ENCODE data around the gene OLFML1.

OLFML1 gene

DNA sequence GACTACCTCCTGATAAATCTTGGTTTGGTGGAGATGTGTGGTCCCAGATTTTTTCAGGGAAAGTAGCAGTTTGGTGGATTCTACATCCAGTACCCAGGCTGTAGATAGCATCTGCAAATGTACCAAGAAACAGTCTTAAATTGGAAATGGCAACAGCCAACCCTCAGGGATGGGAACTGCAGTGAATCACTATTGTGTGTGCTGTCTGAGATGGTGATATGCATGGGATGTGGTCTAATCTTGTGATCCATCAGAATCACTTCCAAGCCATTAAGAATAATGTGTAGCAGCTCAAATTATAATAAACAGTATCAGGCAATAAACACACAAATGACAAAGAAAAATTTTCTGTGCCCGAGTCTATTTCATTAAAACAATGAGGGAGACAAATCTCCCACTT lies 3.4 kb downstream of the OLFML1 start:
- TF ChIP-seq, protein P1, sequence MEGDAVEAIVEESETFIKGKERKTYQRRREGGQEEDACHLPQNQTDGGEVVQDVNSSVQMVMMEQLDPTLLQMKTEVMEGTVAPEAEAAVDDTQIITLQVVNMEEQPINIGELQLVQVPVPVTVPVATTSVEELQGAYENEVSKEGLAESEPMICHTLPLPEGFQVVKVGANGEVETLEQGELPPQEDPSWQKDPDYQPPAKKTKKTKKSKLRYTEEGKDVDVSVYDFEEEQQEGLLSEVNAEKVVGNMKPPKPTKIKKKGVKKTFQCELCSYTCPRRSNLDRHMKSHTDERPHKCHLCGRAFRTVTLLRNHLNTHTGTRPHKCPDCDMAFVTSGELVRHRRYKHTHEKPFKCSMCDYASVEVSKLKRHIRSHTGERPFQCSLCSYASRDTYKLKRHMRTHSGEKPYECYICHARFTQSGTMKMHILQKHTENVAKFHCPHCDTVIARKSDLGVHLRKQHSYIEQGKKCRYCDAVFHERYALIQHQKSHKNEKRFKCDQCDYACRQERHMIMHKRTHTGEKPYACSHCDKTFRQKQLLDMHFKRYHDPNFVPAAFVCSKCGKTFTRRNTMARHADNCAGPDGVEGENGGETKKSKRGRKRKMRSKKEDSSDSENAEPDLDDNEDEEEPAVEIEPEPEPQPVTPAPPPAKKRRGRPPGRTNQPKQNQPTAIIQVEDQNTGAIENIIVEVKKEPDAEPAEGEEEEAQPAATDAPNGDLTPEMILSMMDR (IDR thresholded peaks at IDR 0.05; ENCODE audit: extremely low read depth, missing control alignments) = no peak
- no peak for DNase-seq (ENCODE audit: low spot score)

DNA sequence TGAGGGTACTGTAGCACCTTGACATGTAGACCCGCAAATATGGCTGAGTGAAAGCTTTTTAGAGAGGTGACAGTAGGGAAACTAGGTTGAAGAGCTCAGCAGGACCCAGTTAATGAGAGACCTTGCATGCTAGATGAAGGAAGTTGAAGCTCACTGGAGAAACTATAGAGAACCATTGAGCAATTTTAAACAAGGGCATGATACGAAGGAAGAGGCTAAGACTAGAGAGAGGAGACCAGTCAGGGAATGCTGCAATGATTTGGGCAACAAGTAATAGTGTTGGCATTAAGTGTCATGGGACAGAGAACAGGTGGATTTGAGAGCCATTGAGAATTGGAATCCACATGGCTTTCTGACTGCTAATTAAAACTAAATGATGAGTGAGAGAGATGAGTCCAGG lies 4.1 kb downstream of the OLFML1 start:
- no peak for DNase-seq (ENCODE audit: low spot score)
- TF ChIP-seq, protein P1 (IDR thresholded peaks at IDR 0.05; ENCODE audit: extremely low read depth, missing control alignments) = no peak

DNA sequence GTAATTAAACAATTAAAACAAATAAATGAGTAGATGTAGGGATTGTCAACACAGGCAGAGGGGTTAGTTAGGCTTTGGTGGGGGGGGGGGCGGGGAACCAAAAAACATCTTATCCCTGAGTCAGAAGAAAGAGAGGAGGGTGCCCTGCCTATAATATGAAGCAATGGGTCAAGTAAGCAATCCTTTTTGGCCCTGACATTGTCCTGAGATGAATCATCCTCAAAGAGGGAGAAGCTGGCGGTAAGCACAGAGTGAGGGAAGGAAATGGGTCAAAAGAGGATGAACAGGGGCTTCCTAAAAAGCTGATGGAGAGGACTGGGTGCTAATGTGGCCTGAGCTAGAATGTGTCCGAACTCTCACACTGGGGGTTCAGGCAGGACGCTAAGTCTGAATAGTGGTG lies 4.7 kb downstream of the OLFML1 start:
- TF ChIP-seq, protein P1 (IDR thresholded peaks at IDR 0.05; ENCODE audit: extremely low read depth, missing control alignments) = no peak
- DNase-seq (ENCODE audit: low spot score) = no peak

DNA sequence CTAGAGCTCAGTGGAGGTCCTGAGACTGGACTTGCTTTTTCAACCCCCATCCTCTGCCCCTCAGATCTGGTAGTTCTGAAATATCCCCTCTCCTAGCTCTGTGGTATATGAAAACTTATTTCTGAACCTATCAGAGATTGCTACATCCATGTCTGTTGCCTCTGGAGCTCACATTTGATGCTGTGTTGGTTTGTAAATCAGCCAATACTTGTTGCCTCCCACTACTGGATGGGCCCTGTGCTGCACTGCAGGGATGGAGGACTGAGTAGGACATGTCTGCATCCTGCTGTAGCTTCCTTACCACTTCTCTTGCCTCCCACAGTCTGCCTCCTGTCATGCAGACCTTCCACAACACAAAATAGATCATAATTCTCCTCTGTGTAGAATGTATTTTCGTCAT lies 5.2 kb downstream of the OLFML1 start:
- DNase-seq (ENCODE audit: low spot score) = no peak
- TF ChIP-seq, protein P1 (IDR thresholded peaks at IDR 0.05; ENCODE audit: extremely low read depth, missing control alignments) = no peak

DNA sequence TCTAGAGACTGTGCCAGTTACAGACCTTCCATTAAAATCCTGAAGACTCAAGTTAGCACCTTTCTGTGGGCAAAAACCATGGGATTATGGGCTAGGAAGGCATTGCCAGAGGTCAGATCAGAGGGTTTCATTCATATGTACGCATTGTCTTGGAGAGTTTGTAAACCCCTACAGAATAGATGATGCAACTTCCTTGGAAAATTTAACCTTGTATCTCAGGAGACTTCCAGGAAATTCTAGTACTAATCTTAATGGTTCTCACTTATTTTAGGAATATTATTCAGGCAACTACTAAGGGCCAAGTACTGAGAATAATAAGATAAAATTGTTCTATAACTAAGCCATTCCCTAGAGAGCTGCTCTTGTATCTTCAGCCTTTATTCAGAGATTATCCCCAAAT lies 6.9 kb downstream of the OLFML1 start:
- DNase-seq (ENCODE audit: low spot score) = no peak

DNA sequence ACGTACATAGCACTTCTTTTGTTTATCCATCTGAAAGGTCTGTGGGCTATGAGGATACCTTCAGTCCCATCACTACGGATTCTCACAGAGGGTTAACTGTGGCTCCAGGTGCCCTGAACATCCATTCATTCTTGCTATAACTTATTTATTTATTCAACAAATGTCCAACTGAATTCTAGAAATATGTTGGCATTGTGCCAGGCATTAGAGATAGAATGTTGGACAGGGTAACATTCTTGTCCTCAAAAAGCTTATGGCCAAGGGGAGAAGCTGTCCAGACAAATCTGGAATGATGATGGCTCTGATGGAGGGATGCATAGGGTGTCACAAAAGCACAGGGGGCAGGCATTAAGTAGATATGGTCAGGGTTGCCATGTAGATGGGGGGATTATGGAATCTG lies 8.4 kb downstream of the OLFML1 start:
- DNase-seq (ENCODE audit: low spot score) = no peak
- TF ChIP-seq, protein P1 (IDR thresholded peaks at IDR 0.05; ENCODE audit: extremely low read depth, missing control alignments) = no peak

More for the DNA sequence above, 6.9 kb downstream of the OLFML1 start:
- TF ChIP-seq, protein P1 (IDR thresholded peaks at IDR 0.05; ENCODE audit: extremely low read depth, missing control alignments) = no peak

DNA sequence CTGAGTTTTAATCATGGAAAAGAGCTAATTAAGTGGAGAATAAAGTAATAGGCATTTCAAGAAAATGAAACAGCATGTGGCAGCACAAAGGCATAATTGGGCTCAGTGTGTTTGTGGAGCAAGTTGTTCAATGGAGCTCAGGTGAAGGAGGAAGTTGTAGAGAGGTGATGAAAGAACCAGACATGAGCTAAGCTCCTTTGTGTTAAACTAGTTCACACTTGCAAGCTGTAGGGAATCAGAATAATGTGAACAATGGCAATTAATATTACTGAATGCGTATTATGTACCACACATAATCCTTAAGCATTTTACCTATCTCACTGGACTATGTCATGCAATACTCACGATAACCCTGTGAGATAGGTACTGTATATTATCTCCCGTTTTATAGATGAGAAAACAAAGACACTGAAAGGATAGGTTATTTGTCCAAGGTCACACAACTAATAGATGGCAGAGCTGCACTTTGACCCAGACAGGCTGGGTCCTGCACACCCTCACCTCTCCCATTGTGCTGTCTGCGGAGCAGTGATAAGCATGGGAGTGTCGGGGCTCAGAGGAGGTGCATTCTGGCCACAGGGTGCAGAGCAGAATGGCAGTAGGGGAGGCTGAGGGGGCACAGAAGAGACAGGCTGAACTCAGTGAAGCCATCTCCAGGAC lies 8.9 kb downstream of the OLFML1 start:
- no peak for DNase-seq (ENCODE audit: low spot score)

More for the DNA sequence above, 8.9 kb downstream of the OLFML1 start:
- TF ChIP-seq, protein P1 (IDR thresholded peaks at IDR 0.05; ENCODE audit: extremely low read depth, missing control alignments) = no peak

All from GM20000 (cell line).